C4-2B (cell line): Measurements from ENCODE around the gene DACT3.

Experiments used
- CTCF ChIP-seq: fragments of 450-650 bp; conservative IDR thresholded peaks from 2 replicates; pipeline ENCODE4 v1.5.1; 2017; ENCODE audit warnings: mild to moderate bottlenecking
- ZFX ChIP-seq: fragments of 450-650 bp; IDR thresholded peaks from 2 replicates; pipeline ENCODE4 v1.6.1; 2017

- TF ChIP-seq CTCF (no peak), ZFX (no peak)
These were observed 10.5 kb downstream of the DACT3 start for GRCh38 chr19:46650445-46650844.
